GM18873 (cell line): Measurements from ENCODE around the gene LAMTOR2.
"Not testable (repeated sequence)": the region's sequence is repeated elsewhere in the genome, so short reads cannot be mapped to it uniquely, and the experiment has no call there.

Experiments used
- ATAC-seq: cut with Tn5 transposase; IDR thresholded peaks from one replicate; pipeline ENCODE4 v1.9.1; 2021; ENCODE audit warnings: mild to moderate bottlenecking, moderate library complexity, moderate number of reproducible peaks; ENCODE audit not compliant: unreplicated experiment, low FRiP score

The LAMTOR2 gene

DNA sequence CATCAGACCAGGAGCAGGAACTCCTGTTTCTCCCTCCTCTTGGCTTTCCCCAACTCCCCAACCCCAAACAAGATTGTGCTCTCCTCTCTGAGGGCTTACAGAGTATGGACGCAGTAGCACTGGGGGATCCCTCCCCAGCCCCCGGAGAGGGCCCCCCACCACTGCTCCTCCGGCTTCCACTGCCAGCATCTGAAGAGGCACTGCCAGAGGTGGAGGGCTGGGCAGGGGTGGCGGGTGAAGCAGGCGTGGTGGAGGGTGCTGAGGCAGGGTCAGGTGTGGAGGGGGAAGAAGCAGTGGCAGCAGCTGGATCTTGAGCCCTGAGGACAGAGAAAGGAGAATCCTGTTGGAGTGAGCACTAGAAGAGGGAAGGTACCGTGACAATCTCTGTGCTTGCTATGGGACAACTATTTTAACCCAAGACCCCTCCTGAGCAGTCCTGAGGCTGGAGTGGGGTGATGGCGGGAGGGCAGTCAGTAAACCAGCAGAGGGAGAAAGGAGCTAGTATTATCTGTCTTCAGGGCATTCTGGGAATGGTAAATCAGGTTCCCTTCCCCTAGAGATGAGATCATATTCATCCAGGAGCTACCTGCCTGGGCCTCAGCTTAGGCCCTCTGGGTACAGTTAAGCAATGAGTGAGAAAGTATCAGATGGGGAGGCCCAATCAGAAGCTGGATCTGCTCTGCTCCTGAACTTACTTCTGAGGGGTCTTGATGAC lies 3.4 kb upstream of the LAMTOR2 start:
- ATAC-seq: no peak

DNA sequence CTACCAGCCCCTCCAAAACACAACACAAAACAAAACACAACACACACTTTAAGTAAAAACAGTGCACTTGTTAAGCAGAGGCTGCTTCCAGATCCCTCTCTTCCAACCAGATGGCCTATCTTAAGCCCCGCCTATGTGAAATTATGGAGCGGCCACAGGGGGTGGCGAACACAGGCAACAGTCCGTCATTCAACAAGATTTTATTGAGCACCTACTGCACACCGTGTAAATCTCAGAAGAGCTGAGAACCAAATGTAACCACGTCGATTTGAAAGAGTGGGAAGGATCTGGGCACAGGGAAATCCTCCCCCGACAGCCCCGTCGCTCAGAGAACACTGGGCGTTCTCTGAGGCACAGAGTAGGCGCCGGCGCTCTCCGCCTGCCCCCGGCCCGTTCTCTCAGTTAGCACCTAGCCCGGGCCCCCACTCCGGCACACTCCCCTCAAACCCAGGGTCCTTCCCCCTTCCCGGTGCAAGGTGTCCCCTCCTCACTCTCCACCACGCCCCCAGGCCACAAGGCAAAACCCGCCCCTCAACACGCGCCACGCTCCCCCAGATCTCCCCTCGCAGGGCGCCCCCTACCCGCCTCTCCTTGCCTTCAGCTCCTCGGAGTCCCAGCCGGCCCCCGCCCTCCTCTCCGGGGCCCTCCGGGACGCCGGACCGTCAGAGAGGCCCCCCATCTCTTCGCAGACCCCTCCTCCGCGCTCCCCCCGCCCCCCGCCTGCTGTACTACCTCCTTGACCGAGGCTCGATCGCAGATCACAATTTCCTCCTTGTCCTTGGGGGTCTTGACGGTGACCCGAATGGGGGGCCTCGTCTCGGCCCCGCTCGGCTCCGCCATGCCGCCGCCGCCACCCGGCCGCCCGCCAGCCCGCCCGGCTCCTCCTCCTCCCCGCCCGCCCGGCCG lies 1.5 kb upstream of the LAMTOR2 start:
- ATAC-seq: no peak

DNA sequence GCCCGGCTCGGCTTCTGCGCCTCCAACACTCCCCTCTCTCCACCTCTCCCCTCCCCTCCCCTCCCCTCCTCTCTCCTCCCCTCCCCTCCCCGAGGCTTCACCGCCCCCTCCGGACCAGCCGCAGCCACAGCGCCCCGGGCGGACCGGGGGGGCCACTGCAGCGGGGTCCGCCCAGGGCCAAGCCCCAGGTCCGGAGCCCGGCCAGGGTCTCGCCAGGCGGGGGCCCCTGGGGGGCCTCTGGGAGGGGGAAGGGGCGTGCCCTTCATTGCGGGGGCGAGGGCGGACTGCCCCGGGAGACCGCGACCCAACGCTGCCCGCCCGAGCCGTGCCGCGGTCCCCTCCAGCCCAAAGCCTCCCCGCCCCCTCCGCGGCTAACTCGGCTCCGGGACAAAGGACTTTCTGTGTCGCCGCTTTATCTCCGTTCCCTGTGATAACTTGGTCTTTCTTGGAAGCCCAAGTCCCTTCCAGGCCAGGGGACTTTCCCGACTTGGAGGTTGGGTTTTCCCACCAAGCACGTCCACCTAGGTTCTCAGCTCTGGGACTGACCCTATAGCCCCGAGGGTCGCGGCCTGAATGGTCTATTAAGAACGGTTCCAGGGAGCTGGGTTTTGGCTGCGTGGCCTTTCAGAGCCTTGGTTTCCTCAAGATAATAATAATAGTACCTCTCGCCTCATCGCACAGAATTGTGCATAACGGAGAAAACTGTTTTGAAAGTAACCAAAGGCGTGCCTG lies 648 bp upstream of the LAMTOR2 start, which contains the start of gene UBQLN4:
UBQLN4 (minus strand) TSS at position 31 of the 732 bp plus-strand sequence. CDS start 97 bp downstream, outside the sequence.
- ATAC-seq: no peak

DNA sequence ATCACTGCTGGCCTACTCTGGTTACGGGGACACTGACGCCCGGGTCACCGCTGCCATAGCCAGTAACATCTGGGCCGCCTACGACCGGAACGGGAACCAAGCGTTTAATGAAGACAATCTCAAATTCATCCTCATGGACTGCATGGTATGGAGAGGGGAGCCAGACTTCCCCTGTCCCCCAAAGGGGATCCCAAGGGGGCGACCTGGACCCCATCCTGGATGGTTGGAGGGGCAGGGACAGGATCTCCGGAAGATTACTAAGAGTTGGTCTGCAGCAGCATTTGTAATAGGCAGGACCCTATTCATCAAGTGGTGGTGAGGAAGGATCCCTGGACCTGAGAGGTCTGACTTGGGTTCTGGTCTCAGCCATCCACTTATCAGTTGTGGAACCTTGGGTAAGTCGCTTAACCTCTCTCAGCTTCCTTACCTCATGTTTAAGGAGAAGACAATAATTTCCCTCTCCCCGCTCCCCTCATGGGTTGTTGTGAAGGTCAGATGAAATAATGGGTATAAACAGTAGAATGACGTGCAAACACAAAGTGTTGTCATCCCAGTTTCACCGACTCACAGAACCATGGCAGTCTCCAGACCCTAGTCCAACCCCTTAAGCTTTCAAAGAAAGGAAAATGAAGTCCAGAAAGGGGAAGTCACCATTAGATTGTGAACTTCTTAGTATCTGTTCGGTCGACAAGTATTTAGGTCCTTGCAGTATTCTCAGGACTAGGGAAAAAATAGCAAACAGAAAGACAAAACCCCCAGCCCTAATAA lies 883 bp downstream of the LAMTOR2 start:
- ATAC-seq: no peak

DNA sequence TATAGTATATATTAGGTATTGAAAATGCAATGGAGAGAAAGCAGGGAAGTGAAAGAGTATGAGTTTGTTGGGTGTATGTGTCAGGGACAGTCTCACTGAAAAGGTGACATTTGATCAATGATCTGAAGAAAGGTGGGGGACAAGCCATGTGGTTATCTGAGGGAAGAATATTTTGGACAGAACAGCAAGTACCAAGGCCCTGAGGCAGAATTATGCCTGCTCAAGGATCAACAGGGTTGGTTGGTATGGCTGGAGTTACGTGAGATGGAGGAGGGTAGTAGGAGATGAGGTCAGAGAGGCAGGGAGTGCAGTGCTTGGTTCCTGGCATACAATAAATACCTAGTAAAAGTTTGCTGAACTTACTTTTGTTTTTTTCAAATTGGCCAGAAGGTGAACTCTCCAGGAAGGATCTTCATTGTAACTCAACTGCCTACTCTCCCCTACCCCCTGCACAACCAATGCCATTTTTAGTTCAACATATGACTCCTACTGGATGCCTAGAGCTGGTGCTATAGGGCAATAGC lies 1.8 kb downstream of the LAMTOR2 start:
- ATAC-seq: no peak

DNA sequence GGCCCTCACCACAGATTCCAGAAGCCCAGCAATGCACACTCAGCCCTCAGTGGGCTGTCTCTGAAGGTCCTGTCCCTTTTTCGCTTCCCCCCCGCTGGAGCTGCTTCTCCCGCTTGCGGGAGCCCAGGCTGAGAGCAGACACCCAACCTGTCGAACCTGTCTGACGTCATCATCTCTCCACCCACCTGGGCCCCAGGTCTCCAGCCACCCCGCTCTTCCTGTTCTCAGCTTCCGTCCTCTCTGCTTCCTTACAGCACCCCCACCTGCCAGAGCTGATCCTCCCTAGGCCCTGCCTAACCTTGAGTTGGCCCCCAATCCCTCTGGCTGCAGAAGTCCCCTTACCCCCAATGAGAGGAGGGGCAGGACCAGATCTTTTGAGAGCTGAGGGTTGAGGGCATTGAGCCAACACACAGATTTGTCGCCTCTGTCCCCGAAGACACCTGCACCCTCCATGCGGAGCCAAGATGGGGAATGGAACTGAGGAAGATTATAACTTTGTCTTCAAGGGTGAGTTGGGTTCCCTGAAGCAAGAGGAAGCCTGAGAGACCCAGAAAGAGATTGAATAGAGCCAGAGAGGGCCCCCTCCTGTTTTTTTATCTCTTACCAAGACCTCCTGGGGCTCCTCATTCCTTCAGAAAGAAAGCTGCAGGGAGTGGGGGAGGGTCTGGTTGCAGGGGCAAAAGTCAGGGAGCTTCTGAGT lies 6.5 kb downstream of the LAMTOR2 start, which contains the start of gene RAB25:
RAB25 (plus strand) TSS at position 224 of the 700 bp plus-strand sequence; CDS start at position 465, 241 bp downstream.
- no peak for ATAC-seq

DNA sequence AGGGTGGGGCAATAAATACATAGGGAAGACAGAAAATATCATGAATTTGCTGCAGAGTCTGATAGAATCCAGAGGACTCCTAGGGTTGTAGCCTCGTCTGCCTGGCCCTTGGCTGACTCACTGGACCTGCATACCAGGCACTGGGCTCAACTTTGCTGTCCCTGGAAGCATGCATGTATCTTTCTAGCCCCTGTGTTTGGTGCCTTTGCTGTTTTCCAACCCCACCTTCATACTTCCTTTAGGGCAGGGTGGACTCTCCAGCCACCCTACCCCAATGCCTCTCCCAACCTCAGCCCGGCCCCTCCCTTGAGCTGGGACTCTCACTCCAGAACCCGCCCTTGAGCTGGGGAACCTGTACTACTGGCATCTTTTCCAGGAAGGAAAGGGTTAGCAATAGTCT lies 7.6 kb downstream of the LAMTOR2 start:
- no peak for ATAC-seq

DNA sequence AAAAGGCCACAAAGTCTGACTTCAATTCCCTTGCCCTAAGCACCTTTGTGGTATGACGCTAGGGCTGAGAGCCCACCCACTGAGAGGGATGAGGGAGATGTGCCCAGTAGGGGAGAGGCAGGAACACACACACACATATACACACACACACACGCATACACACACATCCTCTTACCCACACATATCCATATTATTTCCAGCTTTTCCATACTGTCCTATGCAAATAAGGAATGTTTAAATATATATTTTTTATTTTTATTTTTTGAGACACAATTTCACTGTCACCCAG lies 9.4 kb downstream of the LAMTOR2 start:
- ATAC-seq: no peak

DNA sequence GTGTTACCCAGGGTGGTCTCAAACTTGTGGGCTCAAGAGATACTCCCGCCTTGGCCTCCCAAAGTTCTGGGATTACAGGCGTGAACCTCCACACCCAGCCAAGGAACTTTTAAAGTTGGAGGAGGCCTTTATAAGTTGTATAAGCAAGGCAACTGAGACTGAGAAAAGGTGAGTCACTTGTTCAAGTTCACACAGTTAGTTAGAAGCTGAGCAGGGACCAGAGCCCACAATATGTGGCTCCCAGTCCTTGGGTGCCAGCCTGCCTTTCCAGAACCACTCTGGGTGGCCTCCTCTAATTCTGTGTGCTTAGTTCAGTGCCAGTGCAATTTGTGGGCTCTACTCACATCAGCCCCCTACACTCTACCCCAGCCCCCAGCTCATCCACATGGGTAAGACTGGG lies 10.0 kb downstream of the LAMTOR2 start:
- no peak for ATAC-seq

DNA sequence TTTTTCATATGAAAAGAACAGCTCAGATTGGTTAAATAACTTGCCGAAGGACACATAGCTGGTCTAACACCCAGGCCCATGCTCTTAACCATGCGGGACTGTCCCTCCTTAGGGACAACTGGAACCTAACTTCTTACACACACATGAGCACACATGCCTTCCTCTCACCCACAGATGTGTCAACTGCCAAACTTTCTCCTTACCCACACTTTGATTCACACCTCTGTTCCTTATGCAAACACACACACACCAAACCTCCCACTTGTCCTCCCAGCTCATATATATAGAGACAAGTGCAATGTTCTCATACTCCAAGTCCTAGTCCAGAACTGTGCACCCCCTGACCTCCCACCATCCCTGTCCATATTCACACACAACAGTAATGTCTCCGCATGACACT lies 10.6 kb downstream of the LAMTOR2 start:
- ATAC-seq: no peak

DNA sequence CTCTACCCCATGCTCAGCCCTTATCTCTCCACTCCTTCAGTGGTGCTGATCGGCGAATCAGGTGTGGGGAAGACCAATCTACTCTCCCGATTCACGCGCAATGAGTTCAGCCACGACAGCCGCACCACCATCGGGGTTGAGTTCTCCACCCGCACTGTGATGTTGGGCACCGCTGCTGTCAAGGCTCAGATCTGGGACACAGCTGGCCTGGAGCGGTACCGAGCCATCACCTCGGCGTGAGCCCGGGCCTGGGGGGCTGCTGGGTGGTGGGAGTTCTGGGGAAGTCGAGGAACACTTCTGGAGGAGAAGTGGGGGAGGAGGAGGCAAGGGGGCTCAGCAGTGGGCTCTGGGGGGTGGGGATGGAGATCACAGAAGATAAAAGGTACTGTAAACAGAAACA lies 11.3 kb downstream of the LAMTOR2 start:
- no peak for ATAC-seq

DNA sequence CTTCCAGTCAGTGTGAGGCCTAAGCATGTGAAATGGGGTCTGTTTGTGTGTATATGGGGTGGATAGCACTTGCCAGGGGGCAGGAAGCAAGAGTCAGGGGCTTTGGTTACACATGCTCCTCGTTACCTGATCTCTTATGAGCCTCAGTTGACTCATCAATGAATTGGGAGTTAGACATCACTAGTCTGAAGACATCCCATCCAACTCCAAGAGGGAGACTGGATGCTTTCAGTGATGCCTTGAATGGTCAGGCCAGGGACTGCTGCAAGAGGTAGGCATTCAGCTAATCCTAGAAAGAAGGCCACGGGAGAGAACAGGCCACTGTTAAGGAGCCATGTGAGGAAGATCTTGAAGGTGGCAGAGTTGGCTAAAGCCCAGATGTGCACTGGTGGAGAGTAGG lies 12.7 kb downstream of the LAMTOR2 start:
- no peak for ATAC-seq

DNA sequence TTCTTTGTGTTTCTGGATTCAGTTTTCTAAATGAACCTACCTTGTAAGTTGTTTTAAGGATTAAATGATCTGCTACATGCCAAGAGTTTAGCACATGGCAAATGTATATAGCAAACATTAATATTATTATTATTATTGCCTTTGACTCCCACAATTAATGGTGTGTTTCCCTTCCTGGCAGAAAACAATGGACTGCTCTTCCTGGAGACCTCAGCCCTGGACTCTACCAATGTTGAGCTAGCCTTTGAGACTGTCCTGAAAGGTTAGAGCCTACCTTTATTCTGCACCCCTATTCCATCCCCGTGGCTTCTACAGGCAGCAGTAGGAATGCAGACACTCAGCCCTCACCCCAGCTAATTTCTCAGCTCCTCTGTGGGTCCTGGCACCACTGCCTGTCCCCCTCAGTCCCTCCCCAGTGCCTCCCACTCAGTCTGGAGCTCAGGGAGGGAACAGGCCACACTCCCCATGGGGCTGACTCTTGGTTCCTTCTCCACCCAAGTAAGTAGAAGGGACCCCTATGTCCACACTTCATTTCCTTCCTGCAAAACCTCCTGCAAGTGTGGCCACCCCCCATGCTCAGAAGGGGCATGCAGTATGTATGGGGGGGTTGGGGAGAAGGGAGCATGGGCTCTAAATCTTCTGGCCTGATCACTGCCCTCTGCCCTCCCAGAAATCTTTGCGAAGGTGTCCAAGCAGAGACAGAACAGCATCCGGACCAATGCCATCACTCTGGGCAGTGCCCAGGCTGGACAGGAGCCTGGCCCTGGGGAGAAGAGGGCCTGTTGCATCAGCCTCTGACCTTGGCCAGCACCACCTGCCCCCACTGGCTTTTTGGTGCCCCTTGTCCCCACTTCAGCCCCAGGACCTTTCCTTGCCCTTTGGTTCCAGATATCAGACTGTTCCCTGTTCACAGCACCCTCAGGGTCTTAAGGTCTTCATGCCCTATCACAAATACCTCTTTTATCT lies 15.2 kb downstream of the LAMTOR2 start:
- no peak for ATAC-seq

DNA sequence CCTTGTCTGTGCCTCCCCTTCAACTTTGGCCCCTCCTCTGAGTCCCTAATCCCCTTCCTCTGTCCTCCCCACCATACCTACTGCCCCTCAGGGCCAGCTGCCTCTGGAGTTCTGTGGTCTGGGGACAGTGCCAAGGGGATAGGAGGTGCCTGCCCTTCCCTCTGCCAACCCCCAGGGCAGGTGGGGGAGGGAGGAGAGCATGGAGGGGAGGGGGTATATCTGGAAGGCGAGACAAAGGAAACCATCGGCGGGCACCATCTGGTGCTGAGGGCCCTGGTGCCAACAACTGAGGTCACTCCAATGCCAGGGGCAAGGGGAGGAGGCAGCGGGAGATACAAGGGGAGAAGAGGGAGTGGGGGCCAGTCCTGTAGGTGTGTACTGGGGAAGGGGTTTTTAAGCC lies 16.0 kb downstream of the LAMTOR2 start:
- ATAC-seq: no peak

DNA sequence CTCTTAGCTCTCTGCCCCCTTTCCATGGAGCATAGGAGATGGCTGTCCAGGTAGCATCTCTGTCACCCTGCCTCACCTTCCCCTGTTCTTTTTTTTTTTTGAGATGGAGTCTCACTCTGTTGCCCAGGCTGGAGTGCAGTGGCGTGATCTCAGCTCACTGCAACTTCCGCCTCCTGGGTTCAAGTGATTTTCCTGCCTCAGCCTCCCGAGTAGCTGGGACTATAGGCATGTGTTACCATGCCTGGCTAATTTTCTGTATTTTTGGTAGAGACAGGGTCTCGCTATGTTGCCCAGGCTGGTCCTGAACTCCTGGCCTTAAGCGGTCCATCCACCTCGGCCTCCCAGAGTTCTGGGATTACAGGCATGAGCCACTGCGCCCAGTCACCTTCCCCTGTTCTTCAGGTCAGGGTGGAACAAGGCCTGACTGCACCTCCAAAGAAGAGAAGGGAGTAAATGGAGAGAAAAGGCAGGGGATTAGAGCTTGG lies 16.8 kb downstream of the LAMTOR2 start:
- not testable (repeated sequence) for ATAC-seq

DNA sequence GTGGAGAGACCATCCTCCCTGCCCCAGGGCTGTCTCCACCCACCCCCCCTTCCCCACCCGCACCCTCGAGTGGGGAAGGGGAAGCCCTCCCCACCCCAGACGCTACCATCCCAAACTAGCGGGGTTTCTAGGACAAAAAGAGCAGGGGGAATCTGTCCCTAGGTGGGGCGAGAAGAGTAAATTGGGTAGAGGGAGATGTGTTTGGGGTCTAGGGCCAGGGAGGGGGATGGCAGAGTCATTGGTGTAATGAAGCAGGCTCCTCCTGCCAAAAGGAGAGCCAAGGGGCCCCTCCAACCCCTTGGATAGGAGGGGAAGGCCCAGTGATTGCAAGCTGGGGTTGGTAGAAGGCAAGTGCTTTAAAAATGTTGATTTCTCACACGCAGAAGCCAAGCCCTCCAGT lies 17.7 kb downstream of the LAMTOR2 start:
- no peak for ATAC-seq

DNA sequence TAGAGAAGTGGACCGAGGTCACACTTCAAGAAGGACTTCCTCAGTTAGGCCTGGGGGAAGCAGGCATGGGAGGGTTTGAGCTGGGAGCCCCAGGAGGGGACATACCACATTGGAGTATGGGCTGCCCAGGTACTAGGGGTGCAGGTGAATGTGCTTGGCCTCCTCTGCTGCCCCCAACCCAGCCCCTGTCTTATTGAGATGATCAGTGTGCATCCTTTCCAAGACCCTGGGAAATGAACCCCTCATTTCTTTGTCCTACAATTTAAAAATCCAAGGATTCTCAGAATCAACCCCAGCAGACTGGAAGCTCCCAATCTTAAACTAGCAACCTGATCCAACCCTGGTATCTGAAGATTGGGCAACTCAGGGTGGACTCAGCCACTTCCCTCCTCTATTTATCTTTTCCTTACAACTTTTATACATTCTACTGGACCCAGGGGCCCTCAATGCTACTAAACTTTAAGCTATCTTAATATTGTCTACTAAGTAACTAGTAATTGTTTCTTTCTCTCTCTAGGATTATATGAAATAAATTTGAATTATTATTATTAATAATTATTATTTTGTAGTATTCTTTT lies 18.6 kb downstream of the LAMTOR2 start:
- no peak for ATAC-seq

DNA sequence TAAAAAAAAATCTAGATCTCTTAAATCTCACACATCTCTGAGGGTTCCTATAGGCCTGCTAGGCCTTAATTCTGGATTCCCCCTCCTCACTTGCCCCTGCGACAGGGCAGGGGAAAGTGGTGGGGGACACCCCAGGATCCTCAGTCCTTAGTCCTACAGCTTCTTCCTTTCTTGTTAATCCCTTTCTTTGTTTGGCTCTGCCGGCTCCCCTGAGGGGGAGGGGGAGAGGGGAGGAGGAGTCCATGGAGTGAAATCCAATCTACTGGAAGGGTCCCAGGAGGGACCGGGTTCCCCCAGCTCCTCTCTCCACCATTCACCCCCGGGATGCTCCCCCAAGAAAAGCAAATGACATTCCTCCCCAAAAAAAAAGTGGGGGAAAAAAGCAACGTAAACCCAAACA lies 19.2 kb downstream of the LAMTOR2 start:
- no peak for ATAC-seq
